PC-3 (cell line): Measurements from ENCODE around the gene DLG2. TPM values are rescaled to one million over a fixed set of nuclear protein-coding genes. Genes with fewer than 3 reads are reported as not detected.

Experiments used
- ATAC-seq: fragments of 200-7000 bp; cut with Tn5 transposase; 2 replicates; pipeline ENCODE4 v1.9.1; 2020; ENCODE audit warnings: mild to moderate bottlenecking, moderate library complexity
- BruUV-seq: library from RNA; stranded (reverse); fragments of 400-500 nt; replicated peaks from 2 replicates; lab custom pipeline; 2021; lab: Mats Ljungman, UMichigan
- CTCF ChIA-PET: fragments of 300-600 bp; sonication (Branson Sonifier 250); formaldehyde crosslinking; loops from one replicate; lab custom pipeline; 2022; ENCODE audit warnings: antibody characterized with exemption; lab: Charles Lee
- POLR2A ChIA-PET: fragments of 300-600 bp; sonication (Branson Sonifier 250); formaldehyde crosslinking; loops from one replicate; lab custom pipeline; 2022; ENCODE audit warnings: antibody characterized with exemption; ENCODE audit not compliant: unreplicated experiment; lab: Charles Lee
- DNase-seq: peaks from one replicate; pipeline ENCODE4 v3.0.0-alpha.2; 2015
- H2AFZ ChIP-seq: fragments of 300-600 bp; sonication (generic); 2 replicates; pipeline ENCODE4 v1.6.0; 2016; ENCODE audit warnings: antibody characterized with exemption, low read length
- H3F3A ChIP-seq: fragments of 300-600 bp; sonication (generic); one replicate; pipeline ENCODE4 v1.6.0; 2017; ENCODE audit warnings: antibody characterized with exemption, low read length, control low read depth, mild to moderate bottlenecking; ENCODE audit not compliant: unreplicated experiment
- H3K27ac ChIP-seq: fragments of 300-600 bp; sonication (generic); 2 replicates; pipeline ENCODE4 v1.5.1; 2016; ENCODE audit warnings: mild to moderate bottlenecking, low read length
- H3K27me3 ChIP-seq: fragments of 300-600 bp; sonication (generic); 2 replicates; pipeline ENCODE4 v1.6.1; 2016; ENCODE audit warnings: low read length, mixed read lengths
- H3K36me3 ChIP-seq: fragments of 300-600 bp; sonication (generic); 2 replicates; pipeline ENCODE4 v1.6.1; 2016; ENCODE audit warnings: low read depth, mixed run types, low read length, mixed read lengths
- H3K4me1 ChIP-seq: fragments of 300-600 bp; sonication (generic); 2 replicates; pipeline ENCODE4 v1.5.1; 2016; ENCODE audit warnings: low read length; ENCODE audit not compliant: insufficient read depth
- H3K4me2 ChIP-seq: fragments of 300-600 bp; sonication (generic); 2 replicates; pipeline ENCODE4 v1.6.0; 2016; ENCODE audit warnings: low read length
- H3K4me3 ChIP-seq: fragments of 300-600 bp; sonication (generic); 2 replicates; pipeline ENCODE4 v1.5.1; 2016; ENCODE audit warnings: mild to moderate bottlenecking, low read length, mixed read lengths
- H3K79me2 ChIP-seq: fragments of 300-600 bp; sonication (generic); 2 replicates; pipeline ENCODE4 v1.6.1; 2017; ENCODE audit warnings: low read length, mixed read lengths
- H3K9ac ChIP-seq: fragments of 300-600 bp; sonication (generic); 2 replicates; pipeline ENCODE4 v1.6.0; 2016; ENCODE audit warnings: mild to moderate bottlenecking, low read length
- H3K9me2 ChIP-seq: fragments of 300-600 bp; sonication (generic); replicated peaks from 2 replicates; pipeline ENCODE4 v1.6.1; 2016; ENCODE audit warnings: mixed run types, low read length, mixed read lengths
- H3K9me3 ChIP-seq: fragments of 300-600 bp; sonication (generic); 2 replicates; pipeline ENCODE4 v1.6.1; 2016; ENCODE audit warnings: low read length, mixed read lengths
- H4K20me1 ChIP-seq: fragments of 300-600 bp; sonication (generic); 2 replicates; pipeline ENCODE4 v1.6.1; 2016; ENCODE audit warnings: low read length, mixed read lengths
- EZH2 ChIP-seq: fragments of 300-600 bp; sonication (generic); IDR thresholded peaks from one replicate; pipeline ENCODE4 v1.6.1; 2017; ENCODE audit warnings: antibody characterized with exemption, mild to moderate bottlenecking, low read length; ENCODE audit not compliant: unreplicated experiment
- EZH2phosphoT487 ChIP-seq: fragments of 300-600 bp; sonication (generic); IDR thresholded peaks from 2 replicates; pipeline ENCODE4 v1.6.1; 2018; ENCODE audit warnings: mild to moderate bottlenecking, antibody characterized with exemption, low read length, borderline replicate concordance
- intact Hi-C: fragments of 100-400 bp; cut with micrococcal nuclease; formaldehyde crosslinking; loops from 2 replicates; pipeline ENCODE4 v1.9.0; 2023
- total RNA-seq: library from RNA; depleted of rRNA; stranded (reverse); fragments of >200 nt; gene quantifications from 2 replicates; pipeline ENCODE4 v1.2.3, GENCODE V29; 2014
- TF ChIP-seq, protein P1 (sequence below): fragments of 300-600 bp; sonication (generic); conservative IDR thresholded peaks from 2 replicates; pipeline ENCODE4 v1.5.1; 2017; ENCODE audit warnings: antibody characterized with exemption, low read depth, mild to moderate bottlenecking, low read length

Gene DLG2
- total RNA-seq, 1 experiment from 2014 or later: 0.58 TPM

DNA sequence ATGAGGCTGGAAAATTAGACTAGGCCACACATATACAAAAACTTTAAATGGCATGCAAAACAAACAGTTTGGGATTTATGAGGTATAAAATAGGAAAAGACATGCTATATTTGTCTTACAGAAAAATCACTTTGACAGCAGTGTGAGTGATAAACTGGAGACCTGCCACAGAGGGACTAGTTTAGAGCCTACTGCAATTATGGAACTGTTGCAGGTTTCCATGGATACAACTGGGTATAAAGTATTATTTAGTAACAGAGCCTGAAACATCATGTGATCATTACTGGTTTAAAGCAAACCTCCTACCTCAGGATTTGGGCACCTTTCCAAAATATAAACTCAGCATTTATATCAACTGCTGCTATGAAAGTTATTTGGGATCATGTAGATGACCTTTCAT, 1032.5 kb downstream of the DLG2 start:
- DNase-seq (no peak), ATAC-seq (no peak)
- intact Hi-C loops: no loop called here
- Histone ChIP-seq H3K9ac (no peak overlapping the region), H3K27ac (no peak overlapping the region), H3K27me3 (no peaks in the 10 kb centered on the region), H3K4me1 (no peaks in the 10 kb centered on the region), H3K4me3 (no peak overlapping the region), H2AFZ (no peak overlapping the region), H3K9me2 (no peaks in the 10 kb centered on the region), H3K9me3 (no peaks in the 10 kb centered on the region), H3K4me2 (no peak overlapping the region), H3F3A (no peaks in the 10 kb centered on the region), H3K36me3 (no peaks in the 10 kb centered on the region), H4K20me1 (no peaks in the 10 kb centered on the region), H3K79me2 (no peaks in the 10 kb centered on the region)
- POLR2A ChIA-PET: no interaction called here
- BruUV-seq: no TSS peak
- CTCF ChIA-PET: no interaction called here
- TF ChIP-seq EZH2phosphoT487 (no peak), EZH2 (no peak)
- TF ChIP-seq, protein P1, sequence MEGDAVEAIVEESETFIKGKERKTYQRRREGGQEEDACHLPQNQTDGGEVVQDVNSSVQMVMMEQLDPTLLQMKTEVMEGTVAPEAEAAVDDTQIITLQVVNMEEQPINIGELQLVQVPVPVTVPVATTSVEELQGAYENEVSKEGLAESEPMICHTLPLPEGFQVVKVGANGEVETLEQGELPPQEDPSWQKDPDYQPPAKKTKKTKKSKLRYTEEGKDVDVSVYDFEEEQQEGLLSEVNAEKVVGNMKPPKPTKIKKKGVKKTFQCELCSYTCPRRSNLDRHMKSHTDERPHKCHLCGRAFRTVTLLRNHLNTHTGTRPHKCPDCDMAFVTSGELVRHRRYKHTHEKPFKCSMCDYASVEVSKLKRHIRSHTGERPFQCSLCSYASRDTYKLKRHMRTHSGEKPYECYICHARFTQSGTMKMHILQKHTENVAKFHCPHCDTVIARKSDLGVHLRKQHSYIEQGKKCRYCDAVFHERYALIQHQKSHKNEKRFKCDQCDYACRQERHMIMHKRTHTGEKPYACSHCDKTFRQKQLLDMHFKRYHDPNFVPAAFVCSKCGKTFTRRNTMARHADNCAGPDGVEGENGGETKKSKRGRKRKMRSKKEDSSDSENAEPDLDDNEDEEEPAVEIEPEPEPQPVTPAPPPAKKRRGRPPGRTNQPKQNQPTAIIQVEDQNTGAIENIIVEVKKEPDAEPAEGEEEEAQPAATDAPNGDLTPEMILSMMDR: no peak

DNA sequence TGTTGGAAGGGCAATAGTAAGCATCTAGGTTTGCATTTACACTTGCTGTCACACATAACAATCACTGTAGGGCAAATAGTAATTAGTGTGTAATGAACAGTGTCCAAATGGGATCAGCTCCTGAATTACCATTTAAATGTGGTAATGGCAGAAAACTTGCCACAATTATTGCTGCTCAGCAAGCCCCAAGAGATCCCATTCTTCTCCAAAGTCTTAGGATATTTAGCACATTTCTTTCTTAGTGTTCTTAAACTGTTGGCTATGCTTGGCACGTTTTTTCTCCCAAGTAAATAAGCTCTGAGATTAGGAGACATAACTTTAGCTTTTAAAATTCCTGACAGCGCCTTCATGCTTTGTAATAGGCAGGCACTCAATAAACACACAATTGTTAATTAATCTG, 1037.0 kb downstream of the DLG2 start:
- ATAC-seq (no peak), DNase-seq (no peak)
- H3K4me1 ChIP-seq: no peaks in the 10 kb centered on the region
- no peak overlapping the region for H3K27ac ChIP-seq
- CTCF ChIA-PET: no interaction called here
- no peak overlapping the region for H3K4me2 ChIP-seq
- H3K9me3 ChIP-seq: no peaks in the 10 kb centered on the region
- no peaks in the 10 kb centered on the region for H3K79me2 ChIP-seq
- no peak overlapping the region for H3K4me3 ChIP-seq
- BruUV-seq: no TSS peak
- H3K27me3 ChIP-seq: peaks cover 5% of the 10 kb centered on the region; the same call in 1 of the 2 replicates
- TF ChIP-seq EZH2 (no peak), EZH2phosphoT487 (no peak)
- TF ChIP-seq, protein P1: no peak
- no peaks in the 10 kb centered on the region for H4K20me1 ChIP-seq
- no peaks in the 10 kb centered on the region for H3F3A ChIP-seq
- POLR2A ChIA-PET: no interaction called here
- intact Hi-C loops: no loop called here
- H3K36me3 ChIP-seq: no peaks in the 10 kb centered on the region
- H2AFZ ChIP-seq: no peak overlapping the region
- no peaks in the 10 kb centered on the region for H3K9me2 ChIP-seq
- no peak overlapping the region for H3K9ac ChIP-seq

DNA sequence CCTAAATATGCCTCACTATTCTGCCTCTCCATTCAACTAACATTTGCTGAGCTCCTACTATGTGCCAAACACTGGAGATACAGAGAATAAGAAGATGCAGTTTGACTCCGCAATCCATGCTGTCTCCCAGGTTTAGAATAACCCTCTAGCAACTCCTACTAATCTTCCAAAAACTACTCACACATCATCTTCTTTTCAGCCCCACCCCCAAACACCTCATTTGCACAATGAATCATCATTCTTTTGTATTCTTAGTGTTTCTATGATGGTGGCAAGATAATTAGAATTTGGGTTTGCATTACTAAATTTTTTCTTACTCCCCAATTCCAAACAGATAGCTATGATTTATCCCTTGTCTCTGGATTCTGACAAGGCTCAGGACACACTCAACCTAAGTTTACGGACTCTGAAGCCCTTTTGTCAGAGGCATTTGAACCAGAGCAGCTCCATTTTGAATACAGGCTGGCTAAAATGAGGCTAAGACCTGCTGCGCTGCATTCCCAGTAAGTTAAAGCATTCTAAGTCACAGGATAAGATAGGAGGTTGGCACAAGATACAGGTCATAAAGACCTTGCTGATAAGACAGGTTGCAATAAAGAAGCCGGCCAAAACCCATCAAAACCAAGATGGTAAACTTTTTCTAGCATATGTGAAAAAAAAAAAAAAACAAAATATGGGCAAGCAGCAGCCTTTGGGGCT, 1038.9 kb downstream of the DLG2 start:
- H3K9me2 ChIP-seq: no peaks in the 10 kb centered on the region
- TF ChIP-seq, protein P1: no peak
- TF ChIP-seq EZH2 (no peak), EZH2phosphoT487 (no peak)
- no peaks in the 10 kb centered on the region for H3K79me2 ChIP-seq
- H4K20me1 ChIP-seq: no peaks in the 10 kb centered on the region
- H3K36me3 ChIP-seq: no peaks in the 10 kb centered on the region
- no peaks in the 10 kb centered on the region for H3K4me1 ChIP-seq
- H3K9me3 ChIP-seq: no peaks in the 10 kb centered on the region
- H3K4me2 ChIP-seq: no peak overlapping the region
- no peak overlapping the region for H2AFZ ChIP-seq
- intact Hi-C loops: no loop called here
- CTCF ChIA-PET: no interaction called here
- BruUV-seq: no TSS peak
- POLR2A ChIA-PET: no interaction called here
- DNase-seq: no peak
- H3K27ac ChIP-seq: no peak overlapping the region
- ATAC-seq: no peak
- peaks cover 5% of the 10 kb centered on the region; the same call in 1 of the 2 replicates for H3K27me3 ChIP-seq
- H3K9ac ChIP-seq: no peak overlapping the region
- no peak overlapping the region for H3K4me3 ChIP-seq
- no peaks in the 10 kb centered on the region for H3F3A ChIP-seq
